GM04503 (cell line): ENCODE results near the gene CLSTN2.
"Not testable (repeated sequence)": the region's sequence is repeated elsewhere in the genome, so short reads cannot be mapped to it uniquely, and the experiment has no call there.

Experiments
- DNase-seq: peaks from one replicate; pipeline ENCODE4 v3.0.0-alpha.2; 2012; ENCODE audit warnings: low read depth

Gene CLSTN2

DNA sequence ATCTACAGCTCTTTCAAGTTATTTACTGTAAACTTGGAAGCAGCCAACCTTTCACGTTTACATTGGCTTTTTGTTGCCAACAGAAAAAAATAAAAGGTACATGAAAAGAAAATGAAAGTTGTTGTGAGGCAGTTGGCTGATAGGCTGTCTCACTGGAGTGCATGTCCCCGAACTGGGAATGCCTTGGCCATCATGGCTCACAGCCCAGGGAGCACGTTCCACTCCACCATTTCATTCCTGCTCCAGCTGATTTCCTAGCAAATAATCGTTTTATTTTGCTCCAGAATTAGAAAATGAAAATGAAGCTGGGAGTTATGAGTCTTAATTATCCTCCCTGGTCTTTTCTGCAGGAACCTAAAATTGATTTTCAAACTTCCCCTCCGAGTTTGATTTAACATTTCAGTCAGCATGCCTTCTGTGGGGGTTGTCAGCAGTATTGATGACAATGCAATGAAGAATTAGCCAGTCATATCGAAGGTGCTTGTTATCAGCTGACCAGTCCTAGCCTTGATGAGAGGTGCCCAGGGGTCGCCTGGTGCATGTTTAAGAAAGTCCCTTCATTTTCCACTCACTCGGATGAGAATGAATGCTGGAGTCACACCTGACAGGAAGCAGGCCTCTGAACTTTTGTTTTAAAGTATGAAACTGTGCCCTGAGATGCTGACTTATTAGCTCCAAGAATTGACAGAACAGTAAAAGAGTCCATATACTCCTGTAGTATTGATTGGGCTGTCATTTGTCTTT, 449.2 kb downstream of the CLSTN2 start:
- DNase-seq = no peak

DNA sequence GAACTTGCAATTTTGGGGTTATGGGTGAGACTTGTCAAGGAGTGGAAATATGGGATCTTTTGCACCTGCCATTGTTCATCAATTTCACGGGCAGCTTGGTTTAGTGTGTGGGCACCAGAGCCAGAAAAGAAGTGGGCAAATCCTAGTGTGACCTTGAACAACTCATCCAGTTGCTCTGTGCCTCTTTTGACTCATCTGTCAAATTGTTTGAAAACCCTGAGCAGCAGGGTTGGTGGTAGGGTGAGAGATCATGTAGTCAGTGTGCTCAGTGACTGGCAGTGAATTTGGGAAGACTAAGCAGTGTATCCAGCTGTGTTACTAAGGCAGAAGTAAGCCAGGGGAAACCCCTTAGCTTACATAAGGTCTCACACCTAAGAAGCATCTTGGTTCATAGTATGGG, 449.9 kb downstream of the CLSTN2 start:
- no peak for DNase-seq

GRCh38 chr3:140386357-140387100, 451.5 kb downstream of the CLSTN2 start:
- DNase-seq = no peak

GRCh38 chr3:140387244-140387643, 452.3 kb downstream of the CLSTN2 start:
- DNase-seq = no peak

DNA sequence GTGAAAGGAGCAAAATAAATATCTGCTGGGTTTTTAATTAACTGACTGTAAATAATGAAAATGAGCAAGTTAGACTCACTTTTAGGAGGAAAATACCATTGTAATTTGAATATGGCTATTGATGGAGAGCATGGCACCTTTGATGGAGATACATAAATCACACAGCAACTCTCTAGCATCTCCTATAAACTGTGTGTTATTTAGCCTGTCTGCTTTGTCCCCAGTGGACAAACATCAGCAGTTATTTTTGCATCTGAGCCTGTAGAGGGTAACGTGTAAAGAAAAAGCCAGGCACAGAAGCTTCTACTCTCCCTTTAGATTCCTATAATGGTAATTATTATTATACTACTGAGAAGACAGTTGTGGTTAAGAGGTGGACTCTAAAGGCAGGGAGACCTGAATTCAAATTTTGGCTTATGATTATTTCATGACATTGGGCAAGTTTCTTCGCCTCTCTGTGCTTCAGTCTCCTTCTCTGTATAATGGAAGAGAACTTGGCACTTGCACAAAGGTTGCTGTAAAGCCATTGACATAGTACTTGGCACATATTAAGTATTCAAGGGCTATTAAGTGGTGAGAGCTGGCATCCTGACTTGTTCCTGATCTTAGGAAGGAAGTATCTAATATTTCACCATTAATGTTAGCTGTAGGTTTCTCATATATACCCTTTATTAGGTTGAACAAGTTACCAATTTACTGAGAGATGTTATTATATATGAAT, 453.4 kb downstream of the CLSTN2 start:
- no peak for DNase-seq

DNA sequence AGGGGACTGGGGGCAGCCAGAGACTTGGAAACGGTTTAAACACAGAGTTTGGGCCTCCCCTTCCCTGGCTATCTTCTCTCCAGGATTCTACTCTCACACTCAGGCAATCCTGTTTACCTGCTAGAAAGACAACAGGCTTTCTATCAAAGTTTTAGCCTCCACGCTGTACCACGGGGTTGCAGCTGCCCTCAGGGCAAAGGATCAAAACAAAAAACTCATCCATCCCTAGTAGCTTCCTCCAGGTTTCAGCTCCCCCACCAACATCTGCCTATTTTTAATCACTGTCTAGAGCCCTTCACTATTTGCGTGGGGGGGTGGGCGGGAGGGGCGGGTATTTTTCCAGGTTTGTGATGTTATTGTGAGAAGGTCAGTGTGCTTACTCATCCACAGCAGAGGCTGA, 456.1 kb downstream of the CLSTN2 start:
- DNase-seq = no peak

DNA sequence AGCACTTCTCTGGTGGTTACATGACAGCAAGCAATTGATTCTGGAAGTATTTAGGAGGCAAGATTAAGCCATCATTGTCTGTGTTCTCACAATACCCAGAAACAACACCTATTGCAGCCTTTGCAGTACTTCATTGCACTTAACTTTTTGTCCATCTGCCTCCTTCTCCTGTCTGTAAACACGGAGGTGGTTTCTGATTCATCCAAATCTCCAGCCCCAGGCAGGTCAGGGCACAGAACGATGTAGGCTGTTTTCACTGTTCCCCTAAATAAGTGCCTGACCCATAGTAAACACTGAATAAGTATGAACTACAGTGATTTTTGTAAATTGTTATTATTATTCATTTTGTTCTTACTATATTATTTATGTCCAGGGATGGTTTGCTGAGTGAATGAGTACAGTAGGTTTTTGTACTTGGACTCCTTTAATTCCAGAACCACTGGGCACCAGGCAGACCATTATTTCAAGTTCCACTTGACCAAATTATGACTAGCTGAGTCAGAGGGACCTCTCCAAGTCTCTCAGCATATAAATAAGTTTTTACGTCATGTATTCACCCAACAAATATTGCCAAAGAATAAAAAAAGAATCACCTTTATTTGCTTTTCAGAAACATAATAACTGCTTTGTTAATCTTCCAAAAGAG, 459.6 kb downstream of the CLSTN2 start:
- DNase-seq = no peak

GRCh38 chr3:140395134-140396075, 460.4 kb downstream of the CLSTN2 start:
- DNase-seq = no peak

GRCh38 chr3:140396110-140396509, 461.1 kb downstream of the CLSTN2 start:
- DNase-seq = no peak

DNA sequence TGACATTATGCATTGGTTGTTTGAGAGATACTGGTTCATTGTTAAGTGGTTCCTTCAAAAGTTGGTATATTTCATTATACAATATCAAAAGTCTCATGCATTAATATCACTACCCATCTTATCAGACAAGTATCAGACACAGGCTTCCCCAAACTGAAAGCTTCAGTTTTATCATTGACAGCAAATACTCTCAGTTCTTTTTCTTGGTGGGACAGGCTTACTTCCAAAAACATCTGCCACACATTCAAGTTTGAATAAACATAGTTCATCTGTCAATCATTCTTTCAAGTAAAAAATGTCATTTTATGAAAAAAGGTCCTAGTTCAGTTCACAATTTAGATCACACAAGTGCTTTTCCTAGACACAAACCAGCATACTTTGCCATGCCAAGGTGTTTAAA, 462.9 kb downstream of the CLSTN2 start:
- no peak for DNase-seq

- no peak for DNase-seq
Observed at GRCh38 chr3:140398387-140398786, 463.4 kb downstream of the CLSTN2 start.

- no peak for DNase-seq
Observed at GRCh38 chr3:140399871-140400270, 464.9 kb downstream of the CLSTN2 start.

DNA sequence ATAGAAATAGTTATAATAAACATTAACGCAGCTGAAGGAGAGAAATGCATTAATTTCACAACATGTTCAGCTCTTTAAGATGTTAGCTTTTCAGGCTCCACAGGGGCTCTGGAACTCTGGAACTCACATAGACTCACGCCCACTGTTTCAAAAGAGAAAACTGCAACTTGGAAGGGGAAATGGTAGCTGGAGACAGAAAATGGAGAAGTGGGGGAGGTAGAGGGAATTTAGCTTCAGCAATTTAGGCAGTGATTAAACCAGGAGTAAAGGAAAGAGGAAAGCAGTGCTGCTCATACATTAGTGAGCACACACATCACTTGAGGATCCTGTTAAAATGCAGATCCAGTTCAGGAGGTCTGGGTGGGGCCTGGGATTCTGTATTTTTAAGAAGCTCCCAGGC, 468.1 kb downstream of the CLSTN2 start:
- no peak for DNase-seq

GRCh38 chr3:140403608-140404007, 468.6 kb downstream of the CLSTN2 start:
- DNase-seq = no peak

DNA sequence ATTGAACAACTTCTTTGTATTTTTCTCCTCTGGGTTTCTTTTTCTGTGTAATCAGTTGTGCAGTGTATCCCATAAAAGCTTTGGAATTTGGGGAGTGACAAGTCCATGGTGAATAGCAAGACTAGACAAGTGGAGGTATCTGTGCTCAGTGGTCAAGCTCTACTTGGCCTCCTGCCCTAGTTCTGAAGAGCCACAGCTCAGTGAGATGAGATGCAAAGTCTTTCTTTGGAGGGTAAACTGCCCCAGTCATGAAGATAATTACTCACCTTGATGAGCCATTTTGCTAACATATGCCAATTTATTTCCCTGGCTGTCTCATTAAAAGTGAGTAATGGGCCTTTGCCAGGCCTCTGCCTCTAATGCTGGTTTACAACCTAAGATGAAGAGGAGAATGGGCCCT, 471.7 kb downstream of the CLSTN2 start:
- no peak for DNase-seq

GRCh38 chr3:140408252-140408651, 473.3 kb downstream of the CLSTN2 start:
- DNase-seq = no peak

DNA sequence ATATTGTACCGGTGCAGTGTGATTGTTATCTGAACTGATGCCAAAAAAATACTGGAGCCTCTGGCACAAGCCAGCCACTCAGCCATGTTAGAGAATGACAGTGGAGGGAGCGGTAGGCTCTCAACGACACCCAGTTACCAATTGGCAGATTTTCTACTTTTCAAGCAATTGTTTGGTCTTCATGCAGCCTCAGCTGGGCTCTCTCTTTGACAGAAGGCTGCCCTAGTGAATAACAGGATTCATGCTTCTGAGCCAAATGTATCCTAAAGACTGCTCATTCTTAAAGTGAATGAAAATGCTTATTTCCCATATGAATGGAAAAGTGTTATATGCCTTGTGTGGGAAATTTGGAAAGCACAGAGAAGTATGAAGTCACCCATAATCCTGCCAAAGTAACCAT, 481.7 kb downstream of the CLSTN2 start:
- no peak for DNase-seq

DNA sequence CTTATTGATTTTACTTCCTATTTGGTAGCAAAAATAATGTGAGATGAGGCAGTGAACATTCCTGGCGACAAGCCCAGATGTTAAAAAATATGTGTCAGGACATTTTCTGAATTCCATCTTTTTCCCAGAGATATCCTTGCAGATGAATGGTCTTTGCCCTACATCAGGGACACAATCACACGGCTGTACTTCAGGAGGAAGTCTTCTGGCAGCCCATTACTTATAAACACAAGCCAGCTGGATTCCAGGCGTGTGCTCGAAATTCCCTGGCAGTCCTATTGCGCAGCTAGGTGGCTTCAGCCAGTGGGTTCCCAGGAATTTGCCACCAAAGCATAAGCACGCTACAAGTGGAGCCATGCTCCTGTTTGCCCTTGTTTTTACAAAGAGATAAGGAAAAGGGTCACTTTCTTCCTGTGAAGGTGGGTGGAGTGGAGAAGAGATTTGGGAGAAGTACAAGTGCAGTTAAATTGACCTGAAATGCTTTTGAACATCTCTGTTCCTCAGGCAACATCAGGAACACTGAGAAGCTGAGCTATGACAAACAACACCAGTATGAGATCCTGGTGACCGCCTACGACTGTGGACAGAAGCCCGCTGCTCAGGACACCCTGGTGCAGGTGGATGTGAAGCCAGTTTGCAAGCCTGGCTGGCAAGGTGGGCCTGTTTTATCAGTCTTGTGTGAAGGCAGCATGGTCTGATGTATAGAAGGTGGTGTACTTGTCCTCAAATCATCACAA, 485.8 kb downstream of the CLSTN2 start:
- peak; percentile 21 for DNase-seq

DNA sequence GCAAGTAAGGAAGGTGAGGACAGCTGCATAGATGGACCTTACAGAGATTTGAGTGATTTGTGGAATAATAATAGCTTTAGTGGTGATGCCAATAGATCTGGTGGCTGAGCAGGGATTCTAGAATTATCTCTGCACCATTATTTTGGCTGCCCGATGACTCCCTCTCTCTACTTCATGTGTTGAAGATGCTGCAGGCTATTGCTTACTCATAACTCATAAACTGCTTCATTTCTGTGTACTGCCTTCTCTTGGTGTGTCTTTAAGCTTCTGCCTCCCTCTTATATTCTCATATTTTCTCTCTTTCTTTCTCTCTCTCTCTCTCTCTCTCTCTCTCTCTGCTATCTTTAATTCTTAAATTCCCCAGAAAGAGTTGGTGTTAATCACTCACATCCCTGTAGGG, 486.9 kb downstream of the CLSTN2 start:
- DNase-seq = no peak

- no peak for DNase-seq
Observed at GRCh38 chr3:140423146-140423545, 488.2 kb downstream of the CLSTN2 start.

- not testable (repeated sequence) for DNase-seq
Observed at GRCh38 chr3:140423574-140423973, 488.6 kb downstream of the CLSTN2 start.
